K562 (cell line): ENCODE measurements around the gene PARP15. TPM values are rescaled to one million over a fixed set of nuclear protein-coding genes. Genes with fewer than 3 reads are reported as not detected.

Experiments
- ATF6 ChIP-seq: sonication (generic); formaldehyde crosslinking; IDR thresholded peaks from 2 replicates; pipeline ENCODE4 v1.4.0; 2020; ENCODE audit warnings: mild to moderate bottlenecking, missing genetic modification reagents
- CXXC5 ChIP-seq: fragments of 250-450 bp; sonication (Bioruptor Pico); IDR thresholded peaks from 2 replicates; pipeline ENCODE4 v1.8.0; 2022; ENCODE audit warnings: inconsistent platforms, mild to moderate bottlenecking, moderate library complexity
- E2F5 ChIP-seq: sonication (generic); formaldehyde crosslinking; IDR thresholded peaks from 2 replicates; pipeline ENCODE4 v1.8.0; 2022; ENCODE audit warnings: mild to moderate bottlenecking, missing genetic modification reagents
- EGR1 ChIP-seq: fragments of 450-650 bp; conservative IDR thresholded peaks from 2 replicates; pipeline ENCODE4 v1.6.1; 2017; ENCODE audit warnings: mild to moderate bottlenecking
- FOSL1 ChIP-seq: fragments of 200-800 bp; sonication (Bioruptor generic); conservative IDR thresholded peaks from 2 replicates; pipeline ENCODE4 v1.6.1; 2016; ENCODE audit warnings: missing genetic modification characterization, missing compliant biosample characterization
- MAFG ChIP-seq: fragments of 450-650 bp; conservative IDR thresholded peaks from 2 replicates; pipeline ENCODE4 v1.6.1; 2016; ENCODE audit warnings: missing genetic modification characterization, missing compliant biosample characterization
- POLR2A ChIP-seq: fragments of 450-650 bp; conservative IDR thresholded peaks from 2 replicates; pipeline ENCODE4 v1.6.1; 2016
- POLR3A ChIP-seq: IDR thresholded peaks from 2 replicates; pipeline ENCODE4 v1.6.1; 2011; ENCODE audit warnings: borderline replicate concordance, mild to moderate bottlenecking, moderate library complexity; ENCODE audit not compliant: insufficient read length, insufficient read depth; ENCODE audit errors: extremely low read depth
- TAF9B ChIP-seq: fragments of 450-650 bp; IDR thresholded peaks from 2 replicates; pipeline ENCODE4 v1.6.1; 2018; ENCODE audit warnings: mild to moderate bottlenecking; ENCODE audit not compliant: partially characterized antibody
- THRAP3 ChIP-seq: fragments of 450-650 bp; IDR thresholded peaks from 2 replicates; pipeline ENCODE4 v1.6.1; 2016; ENCODE audit warnings: mild to moderate bottlenecking, inconsistent platforms, borderline replicate concordance
- TRIM25 ChIP-seq: fragments of 450-650 bp; IDR thresholded peaks from 2 replicates; pipeline ENCODE4 v1.7.0; 2016; ENCODE audit warnings: borderline replicate concordance
- UBTF ChIP-seq, 2 experiments: IDR thresholded peaks; 2 replicates each; pipeline ENCODE4 v1.6.1; 2012; ENCODE audit warnings: improper control_type of control experiment in 2 of 2, low read depth in 2 of 2, low read length in 2 of 2, borderline replicate concordance in 1 of 2
- ZNF175 ChIP-seq: fragments of 200-800 bp; sonication (Bioruptor generic); IDR thresholded peaks from 2 replicates; pipeline ENCODE4 v1.6.1; 2016; ENCODE audit warnings: low read depth, mild to moderate bottlenecking, missing genetic modification characterization, missing compliant biosample characterization
- ZNF316 ChIP-seq: fragments of 450-650 bp; IDR thresholded peaks from 2 replicates; pipeline ENCODE4 v1.6.1; 2016
- polyA plus RNA-seq, 8 experiments: library from polyadenylated mRNA; depleted of rRNA in 4 of 8; stranded (reverse) in 5 of 8; unstranded in 3 of 8; fragments of >200 nt; fragmentation: Nextera tagmentation in 2 of 8; fragmentation: Illumina TruSeq in 1 of 8; extraction: Ambion mirVana in 2 of 8; extraction: Trizol in 1 of 8; gene quantifications; 2 replicates each; pipeline versions ENCODE4 v1.2.1 to v1.2.3, GENCODE V29; 2011 to 2014; ENCODE audit warnings: inconsistent platforms in 1 of 8, missing spikeins in 1 of 8
- total RNA-seq, 7 experiments: library from RNA; depleted of rRNA in 6 of 7; stranded (reverse); fragments of >200 nt in 6 of 7; fragmentation: Illumina TruSeq in 2 of 7; extraction: Trizol in 2 of 7; gene quantifications; 2 replicates each; pipeline versions ENCODE4 v1.2.1 to v1.2.3, GENCODE V29; 2011 to 2021; ENCODE audit warnings: low replicate concordance in 1 of 7

Gene PARP15
- total and polyA plus RNA-seq, 9 of the 15 experiments (the other 6 are each of a cell fraction or from before 2014, with no cell fraction given): 0.05 to 0.40 (median 0.13) TPM

GRCh38 chr3:122680475-122681283, 103.2 kb downstream of the PARP15 start, which contains the start of gene PARP14 (continued):
- TF ChIP-seq ATF6 (CRISPR knock-in tag) (no peak), TAF9B (peak; percentile 51), FOSL1 (tag) (0 out of 2 replicates have a peak, but pooled peaks have one; percentile 11), TRIM25 (no peak), THRAP3 (no peak), MAFG (peak; percentile 23; the same call in 1 of the 2 replicates), CXXC5 (peak; percentile 14; the same call in 1 of the 2 replicates), POLR3A (no peak), UBTF (IDR thresholded peaks at IDR 0.05; ENCODE audit: borderline replicate concordance in 1 of 2, low read depth in 2 of 2, low read length in 2 of 2) (peak in 1 of 2 experiments; percentile 42; a peak in 1 of 4 replicates), ZNF175 (CRISPR knock-in tag) (no peak), EGR1 (peak; percentile 73), ZNF316 (peak; percentile 42), POLR2A (peak; percentile 29; the same call in 1 of the 2 replicates), E2F5 (CRISPR knock-in tag) (no peak)
